Adrenal gland (tissue), 12 donors: ENCODE results near the gene IL1RAP. TPM values are rescaled to one million over a fixed set of nuclear protein-coding genes. Genes with fewer than 3 reads are reported as not detected.

Experiments used
- DNase-seq, 7 donors: peaks; one replicate each; pipeline ENCODE4 v3.0.0-alpha.2; 2019 to 2020
- H3K27ac ChIP-seq, 5 donors: fragments of 200-600 bp; sonication (generic) in 4 of 5; 1 replicate in 3 of 5; 2 replicates in 2 of 5; pipeline versions ENCODE4 v1.5.1 to v1.8.0; 2016 to 2020; ENCODE audit warnings: mild to moderate bottlenecking in 1 of 5
- H3K27me3 ChIP-seq: fragments of 200-600 bp; 2 replicates; pipeline ENCODE4 v1.8.0; 2021
- H3K36me3 ChIP-seq, 2 donors: fragments of 200-600 bp; replicated peaks in 1 of 2; 1 replicate in 1 of 2; 2 replicates in 1 of 2; pipeline versions ENCODE4 v1.5.1 to v1.8.0; 2018 to 2022
- H3K4me1 ChIP-seq, 2 donors: fragments of 200-600 bp; replicated peaks in 1 of 2; 1 replicate in 1 of 2; 2 replicates in 1 of 2; pipeline versions ENCODE4 v1.5.1 to v1.8.0; 2018 to 2021
- H3K4me3 ChIP-seq, 4 donors: fragments of 200-600 bp; sonication (generic) in 3 of 4; one replicate each; pipeline ENCODE4 v1.5.1; 2016 to 2018
- H3K9me3 ChIP-seq, 3 donors: fragments of 200-600 bp; sonication (generic) in 1 of 3; replicated peaks in 1 of 3; 1 replicate in 2 of 3; 2 replicates in 1 of 3; pipeline versions ENCODE4 v1.5.1 to v1.8.0; 2016 to 2021
- CTCF ChIP-seq, 6 experiments: fragments of 450-650 bp in 4 of 6; fragments of 200-600 bp in 2 of 6; sonication (generic) in 1 of 6; IDR thresholded peaks; 1 replicate in 5 of 6; 2 replicates in 1 of 6; pipeline versions ENCODE4 v1.5.1 to v1.8.0; 2016 to 2021; ENCODE audit warnings: antibody characterized with exemption in 6 of 6, mild to moderate bottlenecking in 2 of 6, moderate library complexity in 1 of 6
- POLR2A ChIP-seq, 2 donors: fragments of 450-650 bp; IDR thresholded peaks; one replicate each; pipeline ENCODE4 v1.6.1; 2017; ENCODE audit warnings: antibody characterized with exemption in 2 of 2, mild to moderate bottlenecking in 2 of 2, moderate library complexity in 1 of 2
- WGBS, 4 donors: extraction: QIAGEN DNeasy Blood & Tissue Kit in 2 of 4; methylation state at CpG; one replicate each; pipeline versions ENCODE4 v1.1.5 to v1.1.7; 2013 to 2017; 5-methylcytosine and 5-hydroxymethylcytosine counted together
- intact Hi-C, 2 donors: fragments of 100-400 bp; cut with DNase I; formaldehyde crosslinking; loops; one replicate each; pipeline versions ENCODE4 v1.14.1 to v1.15.0; 2022 to 2023
- polyA plus RNA-seq, 3 donors: library from polyadenylated mRNA; stranded (reverse); fragments of 200-250 nt in 2 of 3; fragments of 350-450 nt in 1 of 3; fragmentation: Illumina TruSeq in 1 of 3; extraction: RNeasy Lipid Tissue Mini Kit (QIAGEN cat#74804) in 1 of 3; gene quantifications; one replicate each; pipeline ENCODE4 v1.2.3, GENCODE V29; 2013 to 2014
- total RNA-seq, 9 donors: library from RNA; depleted of rRNA in 4 of 9; stranded (reverse); fragments of >200 nt in 4 of 9; fragments of 120-200 nt in 1 of 9; fragmentation: NEBNext Ultra II Directional in 1 of 9; extraction: Animal tissue kit (Norgen Biotek cat#: 25700) in 1 of 9; gene quantifications; one replicate each; pipeline versions ENCODE4 v1.1.0 to v1.2.4, GENCODE V29; 2013 to 2023
- donor health status: healthy with polysubstance abuse.
- donor health status: Bipolar disorder and iron deficiency.
- donor health status: DM: yes; HTN: yes; CAD: no.
- donor health status: DM: no; HTN: no; CAD: no.
- donor health status: DM: no; HTN: no; CAD: no.
- donor health status: DM: yes; HTN: yes; CAD: no.

IL1RAP gene
- total and polyA plus RNA-seq, 12 donors, result 0.97 to 17.1 (median 6.7) TPM

- TF ChIP-seq POLR2A (IDR thresholded peaks at IDR 0.05) (no peak), CTCF (IDR thresholded peaks at IDR 0.05) (no peak)
- 80 to 94% (median 88%) methylated on average over 2 of the region's 2 CpGs for WGBS, 4 donors
- Histone ChIP-seq H3K27me3 (no peaks in the 10 kb centered on the region), H3K9me3 (no peaks in the 10 kb centered on the region), H3K36me3 (no peaks in the 10 kb centered on the region), H3K4me1 (no peaks in the 10 kb centered on the region), H3K4me3 (no peak overlapping the region), H3K27ac (no peak overlapping the region)
- DNase-seq, result no peak
- intact Hi-C loops, result no loop called here
Observed at GRCh38 chr3:190666821-190667220, 152.9 kb downstream of the IL1RAP start.

- 78 to 93% (median 89%) methylated on average over 4 of the region's 4 CpGs for WGBS, 4 donors
- intact Hi-C loops, result no loop called here
- TF ChIP-seq POLR2A (IDR thresholded peaks at IDR 0.05), result no peak
- no peak for TF ChIP-seq CTCF (IDR thresholded peaks at IDR 0.05)
- Histone ChIP-seq H3K36me3 (no peaks in the 10 kb centered on the region), H3K27me3 (no peaks in the 10 kb centered on the region), H3K27ac (no peak overlapping the region), H3K9me3 (no peaks in the 10 kb centered on the region), H3K4me3 (no peak overlapping the region), H3K4me1 (no peaks in the 10 kb centered on the region)
- no peak for DNase-seq
Observed at GRCh38 chr3:190671658-190672057, 157.8 kb downstream of the IL1RAP start.

GRCh38 chr3:190673148-190673547 is 159.3 kb downstream of the IL1RAP start:
- Histone ChIP-seq H3K4me3 (no peak overlapping the region), H3K27me3 (no peaks in the 10 kb centered on the region), H3K36me3 (no peaks in the 10 kb centered on the region), H3K9me3 (no peaks in the 10 kb centered on the region), H3K27ac (no peak overlapping the region), H3K4me1 (no peaks in the 10 kb centered on the region)
- no peak for DNase-seq
- TF ChIP-seq CTCF (IDR thresholded peaks at IDR 0.05) (no peak), POLR2A (IDR thresholded peaks at IDR 0.05) (no peak)
- 66 to 69% (median 67%) methylated on average over 3 of the region's 3 CpGs for WGBS, 4 donors
- intact Hi-C loops, result no loop called here

- no peaks in the 10 kb centered on the region for H3K27me3 ChIP-seq
- no peak for DNase-seq
- no peak overlapping the region for H3K27ac ChIP-seq
- no peak overlapping the region for H3K4me3 ChIP-seq
- TF ChIP-seq CTCF (IDR thresholded peaks at IDR 0.05) (no peak), POLR2A (IDR thresholded peaks at IDR 0.05) (no peak)
- no peaks in the 10 kb centered on the region for H3K9me3 ChIP-seq
- WGBS, 4 donors, result 82 to 88% (median 86%) methylated on average over 3 of the region's 3 CpGs
- intact Hi-C loops, result no loop called here
- no peaks in the 10 kb centered on the region for H3K36me3 ChIP-seq
- H3K4me1 ChIP-seq, result no peaks in the 10 kb centered on the region
Observed at GRCh38 chr3:190676481-190676880, 162.6 kb downstream of the IL1RAP start.
